ENCODE results near the gene ATXN7L1. TPM values are rescaled to one million over a fixed set of nuclear protein-coding genes. Genes with fewer than 3 reads are reported as not detected.

The ATXN7L1 gene
- total RNA-seq, 1 experiment from 2014 or later = 24.3 TPM

DNA sequence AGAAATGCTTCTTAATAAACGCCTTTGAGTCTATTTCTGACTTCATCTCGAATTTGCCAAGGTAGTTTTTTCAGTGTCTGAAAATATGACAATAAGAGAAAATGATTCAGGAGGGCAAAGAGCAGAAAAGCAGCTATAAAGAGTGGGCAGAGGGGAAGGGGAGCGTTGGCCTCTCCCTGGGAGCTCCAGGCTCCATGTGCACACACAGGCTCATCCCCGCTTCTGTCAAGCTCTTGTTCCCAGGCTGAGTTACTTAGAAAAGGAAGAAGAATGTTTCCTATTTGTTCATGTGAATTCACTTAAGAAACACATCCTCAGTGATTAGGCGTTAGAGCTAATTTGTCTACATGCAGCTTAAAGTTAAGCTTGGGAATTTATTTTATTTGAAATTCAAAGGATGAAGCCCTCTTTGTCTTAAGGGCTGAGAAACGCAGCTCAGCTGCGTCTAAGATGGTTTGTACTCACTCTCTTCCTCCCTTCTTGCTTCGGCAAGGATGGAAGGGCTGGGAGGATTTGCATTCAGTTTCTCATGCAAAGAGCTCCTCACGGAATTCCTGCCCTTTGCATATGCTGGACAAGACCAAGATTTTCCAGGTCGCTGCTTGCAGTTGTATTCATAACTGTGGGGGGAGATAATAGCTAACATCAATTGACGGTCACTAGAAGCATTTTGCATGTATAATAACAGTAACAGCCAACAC is 29.0 kb upstream of the ATXN7L1 start:
- Histone ChIP-seq H3K27ac (ENCODE audit: insufficient read length, low read depth, low read length) (peak overlapping the region; percentile 10), H2AK5ac (ENCODE audit: insufficient read length, low read length) (no peak overlapping the region), H3K4me2 (ENCODE audit: insufficient read depth, insufficient read length, low read length) (peak overlapping the region; percentile 44), H2BK12ac (ENCODE audit: insufficient read length, low read depth, low read length) (no peak overlapping the region), H4K91ac (ENCODE audit: insufficient read length, low read depth, low read length) (no peak overlapping the region), H2AFZ (ENCODE audit: low read length) (no peak overlapping the region), H3K9ac (ENCODE audit: extremely low read depth, insufficient read length, low read length) (no peak overlapping the region), H4K20me1 (ENCODE audit: control insufficient read depth, insufficient read depth, insufficient read length) (no peaks in the 10 kb centered on the region), H2BK5ac (ENCODE audit: insufficient read length, low read length) (no peak overlapping the region), H3K4me1 (ENCODE audit: insufficient read depth, low read length) (peaks cover 4% of the 10 kb centered on the region; the same call in 1 of the 2 replicates), H4K8ac (replicated peaks; ENCODE audit: insufficient read length, low read depth, low read length) (no peak overlapping the region), H3K27me3 (ENCODE audit: insufficient read depth, low read length) (no peaks in the 10 kb centered on the region), H2BK120ac (ENCODE audit: low read depth, low read length, poor library complexity, severe bottlenecking) (no peak overlapping the region), H3K14ac (ENCODE audit: insufficient read depth, low read length) (no peak overlapping the region), H3K23me2 (ENCODE audit: insufficient read length, low read depth, low read length, poor library complexity, severe bottlenecking) (no peaks in the 10 kb centered on the region), H3T11ph (ENCODE audit: low read length) (no peak overlapping the region), H3K79me1 (ENCODE audit: insufficient read depth, low read depth, low read length, poor library complexity, severe bottlenecking) (no peaks in the 10 kb centered on the region), H2BK15ac (ENCODE audit: low read depth, low read length) (no peak overlapping the region), H3K23ac (ENCODE audit: insufficient read length, low read depth, low read length) (no peak overlapping the region), H3K79me2 (ENCODE audit: insufficient read depth, low read length) (no peaks in the 10 kb centered on the region; the same call in 1 of the 2 replicates), H3K9me3 (ENCODE audit: control insufficient read depth, low read depth, low read length) (no peaks in the 10 kb centered on the region), H3K56ac (ENCODE audit: insufficient read length, low read depth, low read length) (no peak overlapping the region), H3K18ac (ENCODE audit: insufficient read length, low read depth, low read length) (no peak overlapping the region), H2BK20ac (ENCODE audit: low read depth, low read length, poor library complexity, severe bottlenecking) (no peak overlapping the region), H4K5ac (ENCODE audit: insufficient read length, low read depth, low read length) (no peak overlapping the region), H3K4ac (ENCODE audit: low read depth, low read length) (no peak overlapping the region)
- Mint-ChIP-seq H3K27me3 (ENCODE audit: low read depth) (no peaks in the 10 kb centered on the region), H3K9me3 (peaks cover 4% of the 10 kb centered on the region in 2 experiments; a peak in 3 of 5 replicates), H3K36me3 (ENCODE audit: insufficient read depth in 1 of 3, low read depth in 3 of 3) (peaks cover 7 to 11% (median 9%) of the 10 kb centered on the region in 3 experiments), H3K27ac (peak overlapping the region; percentile 7 to 73 (median 49)), H3K4me3 (peak overlapping the region; percentile 21 to 24; a peak in 4 of 5 replicates), H3K4me1 (peaks cover 18 to 24% of the 10 kb centered on the region in 2 experiments)
- WGBS (ENCODE audit: extremely low coverage, insufficient read length, low lambda C conversion rate) = no CpG with 5 or more reads among the region's 11 CpGs
- DNase-seq = peak; percentile 49
- TF ChIP-seq, protein P1, sequence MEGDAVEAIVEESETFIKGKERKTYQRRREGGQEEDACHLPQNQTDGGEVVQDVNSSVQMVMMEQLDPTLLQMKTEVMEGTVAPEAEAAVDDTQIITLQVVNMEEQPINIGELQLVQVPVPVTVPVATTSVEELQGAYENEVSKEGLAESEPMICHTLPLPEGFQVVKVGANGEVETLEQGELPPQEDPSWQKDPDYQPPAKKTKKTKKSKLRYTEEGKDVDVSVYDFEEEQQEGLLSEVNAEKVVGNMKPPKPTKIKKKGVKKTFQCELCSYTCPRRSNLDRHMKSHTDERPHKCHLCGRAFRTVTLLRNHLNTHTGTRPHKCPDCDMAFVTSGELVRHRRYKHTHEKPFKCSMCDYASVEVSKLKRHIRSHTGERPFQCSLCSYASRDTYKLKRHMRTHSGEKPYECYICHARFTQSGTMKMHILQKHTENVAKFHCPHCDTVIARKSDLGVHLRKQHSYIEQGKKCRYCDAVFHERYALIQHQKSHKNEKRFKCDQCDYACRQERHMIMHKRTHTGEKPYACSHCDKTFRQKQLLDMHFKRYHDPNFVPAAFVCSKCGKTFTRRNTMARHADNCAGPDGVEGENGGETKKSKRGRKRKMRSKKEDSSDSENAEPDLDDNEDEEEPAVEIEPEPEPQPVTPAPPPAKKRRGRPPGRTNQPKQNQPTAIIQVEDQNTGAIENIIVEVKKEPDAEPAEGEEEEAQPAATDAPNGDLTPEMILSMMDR (conservative IDR thresholded peaks at IDR 0.05) = no peak
